Naive thymus-derived CD4-positive, alpha-beta T cell (primary cell): ENCODE data around the gene DPP8. TPM values are rescaled to one million over a fixed set of nuclear protein-coding genes. Genes with fewer than 3 reads are reported as not detected.
A peak's percentile ranks its signal among the peaks of the same experiment; 100 is the strongest.

Source experiments
- ATAC-seq: fragments of 150-1000 bp; cut with Tn5 transposase; 2 replicates; pipeline ENCODE4 v1.10.0; 2021; ENCODE audit warnings: mild to moderate bottlenecking, moderate library complexity
- CTCF ChIA-PET: fragments of 350-600 bp; sonication (Branson Sonifier 250); formaldehyde crosslinking; loops from one replicate; lab custom pipeline; 2021; ENCODE audit warnings: antibody characterized with exemption; lab: Charles Lee
- POLR2A ChIA-PET: fragments of 350-600 bp; sonication (Branson Sonifier 250); formaldehyde crosslinking; loops from one replicate; lab custom pipeline; 2021; ENCODE audit warnings: antibody characterized with exemption, inconsistent platforms; lab: Charles Lee
- DNase-seq, 9 donors: peaks; one replicate each; pipeline versions ENCODE4 v3.0.0 to v3.0.0-alpha.2; 2020 to 2022; ENCODE audit warnings: mixed read lengths in 1 of 9
- H3K27ac ChIP-seq: one replicate; pipeline ENCODE4 v1.7.0; 2013; ENCODE audit warnings: mild to moderate bottlenecking, low read depth, low read length, moderate library complexity
- H3K27me3 ChIP-seq, 2 donors: one replicate each; pipeline ENCODE4 v1.7.0; 2013; ENCODE audit warnings: low read length in 2 of 2, mild to moderate bottlenecking in 2 of 2, moderate library complexity in 2 of 2; ENCODE audit not compliant: control insufficient read depth in 2 of 2, insufficient read depth in 2 of 2
- H3K36me3 ChIP-seq, 3 experiments: 1 replicate in 2 of 3; 2 replicates in 1 of 3; pipeline ENCODE4 v1.7.0; 2013; ENCODE audit warnings: low read length in 3 of 3, mild to moderate bottlenecking in 3 of 3, moderate library complexity in 1 of 3; ENCODE audit not compliant: insufficient read depth in 3 of 3, control insufficient read depth in 2 of 3
- H3K4me1 ChIP-seq, 2 donors: one replicate each; pipeline ENCODE4 v1.7.0; 2013; ENCODE audit warnings: low read length in 2 of 2, mild to moderate bottlenecking in 2 of 2, moderate library complexity in 1 of 2; ENCODE audit not compliant: control insufficient read depth in 2 of 2, insufficient read depth in 2 of 2
- H3K4me3 ChIP-seq: 2 replicates; pipeline ENCODE4 v1.7.0; 2013; ENCODE audit warnings: mild to moderate bottlenecking, low read length
- H3K9me3 ChIP-seq, 3 experiments: 1 replicate in 2 of 3; 2 replicates in 1 of 3; pipeline ENCODE4 v1.7.0; 2013; ENCODE audit warnings: low read length in 3 of 3; ENCODE audit not compliant: control insufficient read depth in 2 of 3
- H3K27ac Mint-ChIP-seq, 9 donors: one replicate each; pipeline ENCODE4 v1.8.0; 2020 to 2022; ENCODE audit warnings: mixed read lengths in 9 of 9, mild to moderate bottlenecking in 8 of 9, moderate library complexity in 5 of 9, inconsistent platforms in 2 of 9
- H3K27me3 Mint-ChIP-seq, 5 donors: one replicate each; pipeline ENCODE4 v1.8.0; 2021 to 2022; ENCODE audit warnings: mixed read lengths in 5 of 5, mild to moderate bottlenecking in 1 of 5
- H3K36me3 Mint-ChIP-seq, 5 donors: one replicate each; pipeline ENCODE4 v1.8.0; 2020 to 2022; ENCODE audit warnings: mixed read lengths in 5 of 5, mild to moderate bottlenecking in 3 of 5, inconsistent platforms in 1 of 5
- H3K4me1 Mint-ChIP-seq, 7 donors: one replicate each; pipeline ENCODE4 v1.8.0; 2020 to 2022; ENCODE audit warnings: mixed read lengths in 7 of 7, mild to moderate bottlenecking in 3 of 7, inconsistent platforms in 1 of 7
- H3K4me3 Mint-ChIP-seq, 10 donors: one replicate each; pipeline ENCODE4 v1.8.0; 2020 to 2022; ENCODE audit warnings: mild to moderate bottlenecking in 10 of 10, mixed read lengths in 10 of 10, moderate library complexity in 6 of 10, inconsistent platforms in 2 of 10
- H3K9me3 Mint-ChIP-seq, 11 donors: one replicate each; pipeline ENCODE4 v1.8.0; 2020 to 2022; ENCODE audit warnings: mixed read lengths in 11 of 11, mild to moderate bottlenecking in 4 of 11, inconsistent platforms in 1 of 11, moderate library complexity in 1 of 11
- intact Hi-C, 2 donors: fragments of 100-400 bp; cut with micrococcal nuclease; formaldehyde crosslinking; loops; one replicate each; pipeline ENCODE4 v1.15.1; 2023
- polyA plus RNA-seq, 2 donors: library from polyadenylated mRNA; unstranded; fragments of 300-500 nt; fragmentation: Illumina TruSeq; gene quantifications; one replicate each; pipeline ENCODE4 v1.2.3, GENCODE V29; 2021
- total RNA-seq, 6 experiments: library from RNA in 5 of 6; stranded (reverse) in 5 of 6; gene quantifications; 1 replicate in 5 of 6; 2 replicates in 1 of 6; pipeline ENCODE4 v1.2.3 and lab custom pipeline; 2021 to 2026

Gene DPP8
- total RNA-seq: 10 to 100 TPM; 38.4 to 54.6 (median 40.8) TPM
- 10 to 100 TPM; 40.2 to 48.3 TPM for polyA plus RNA-seq
- 72.1 reads per million, percentile 78 among the genes with 10 or more reads in this experiment for total RNA-seq (lab: John Stamatoyannopoulos, UW)

DNA sequence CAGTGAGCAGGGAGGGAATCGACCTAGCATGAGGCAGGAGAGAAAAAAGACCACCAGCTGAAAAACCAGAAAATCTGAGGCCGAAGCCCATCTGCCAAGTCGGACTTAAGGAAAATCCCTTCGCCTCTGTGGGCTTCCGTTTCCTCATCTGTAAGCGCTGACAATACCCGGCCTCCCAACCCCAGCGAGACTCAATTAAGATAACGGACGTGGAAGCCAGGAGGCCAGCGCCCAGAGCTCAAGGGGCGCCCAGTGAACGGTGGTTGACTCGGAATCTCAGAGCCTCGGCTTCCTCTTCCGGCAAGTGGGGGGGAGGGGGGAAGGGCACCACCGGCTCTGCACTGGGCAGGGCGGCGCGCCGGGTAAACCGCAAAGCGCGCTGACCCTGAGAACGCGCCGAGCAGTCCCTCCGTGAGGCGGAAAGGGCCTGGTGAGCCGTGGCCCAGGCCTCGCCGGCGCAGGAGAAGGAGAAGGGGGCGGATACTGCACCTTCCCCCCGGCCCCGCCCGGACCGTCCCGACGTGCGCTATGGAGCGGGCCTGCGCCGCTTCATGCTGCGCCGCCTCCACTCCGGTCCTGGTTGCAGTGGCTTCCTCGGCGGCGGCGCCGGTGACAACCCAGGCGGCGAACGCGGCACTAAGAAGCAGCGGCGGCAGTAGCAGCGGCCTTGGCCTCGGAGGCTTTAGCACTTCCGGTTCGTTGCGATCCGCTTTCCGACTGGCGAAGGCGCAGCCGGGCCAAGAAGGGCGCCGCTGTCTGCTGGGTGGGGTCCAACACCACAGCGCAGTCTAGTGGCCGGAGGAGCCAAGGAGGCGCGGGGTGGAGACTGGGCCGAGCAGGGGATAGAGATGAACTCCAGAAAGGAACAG lies at the start of gene DPP8:
Gene DPP8 (minus strand): TSS at position 693 of the 869 bp plus-strand sequence. CDS start 5,136 bp downstream, outside the sequence.
- ChIA-PET CTCF (interaction anchor here (0.6 to 0.9 kb wide), 2 partner anchors 13 to 982 kb away, joined by 3 to 4 read pairs; partner anchors contain the start of gene HACD3), POLR2A (interaction anchor here (0.6 to 1.7 kb wide), 10 partner anchors 8 to 365 kb away, joined by 3 to 22 read pairs (median 3); partner anchors contain the start of genes HACD3 and RAB11A)
- Mint-ChIP-seq H3K4me1 (peaks cover 30 to 51% (median 44%) of the 10 kb centered on the region in 7 donors), H3K27me3 (no peaks in the 10 kb centered on the region), H3K4me3 (peak within 1 kb of the TSS; percentile 93 to 100 (median 96)), H3K9me3 (peaks cover 0 to 3% (median 0%) of the 10 kb centered on the region in 11 donors), H3K27ac (peak within 1 kb of the TSS; percentile 86 to 99 (median 94)), H3K36me3 (peaks cover 0 to 7% (median 5%) of the 10 kb centered on the region in 5 donors)
- peak within 1 kb of the TSS; percentile 75 for H3K4me3 ChIP-seq
- no peaks in the 10 kb centered on the region for H3K9me3 ChIP-seq
- peak within 1 kb of the TSS; percentile 83 for H3K27ac ChIP-seq
- no peaks in the 10 kb centered on the region for H3K27me3 ChIP-seq
- intact Hi-C loops: loop anchor here (1.0 to 2.0 kb wide), 7 partner anchors 13 to 839 kb away; partner anchors contain the start of genes HACD3 (in 2 of the 2), INTS14 (in 2 of the 2), RAB11A (in 2 of the 2) and CLPX (in 1 of the 2)
- peak; percentile 98 for ATAC-seq
- DNase-seq: peak; percentile 88 to 96 (median 92)
- peaks cover 0 to 18% (median 5%) of the 10 kb centered on the region in 3 experiments for H3K36me3 ChIP-seq
- H3K4me1 ChIP-seq: peaks cover 22 to 25% of the 10 kb centered on the region in 2 donors

DNA sequence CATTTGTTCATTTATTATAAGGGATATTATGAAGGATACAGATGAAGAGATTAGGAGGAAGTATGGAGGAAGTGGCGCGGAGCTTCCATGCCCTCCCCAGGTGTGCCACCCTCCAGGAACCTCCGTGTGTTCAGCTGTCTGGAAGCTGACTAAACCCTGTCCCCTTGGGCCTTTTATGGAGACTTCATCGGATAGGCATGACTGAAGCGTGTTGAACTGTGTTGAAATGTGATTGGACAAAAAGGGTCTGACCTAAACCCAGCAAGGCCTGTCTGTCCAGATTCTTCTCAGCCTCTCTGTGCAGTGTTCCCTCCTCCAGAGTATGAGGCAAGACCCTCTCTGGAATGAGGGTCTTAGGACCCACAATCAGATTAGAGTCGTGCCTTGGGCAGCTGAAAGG lies 44.4 kb upstream of the DPP8 start:
- H3K4me3 ChIP-seq: no peak overlapping the region
- ATAC-seq: no peak
- peaks cover 0 to 67% (median 4%) of the 10 kb centered on the region in 3 experiments for H3K36me3 ChIP-seq
- intact Hi-C loops: no loop called here
- POLR2A ChIA-PET: interaction anchor here (0.6 kb wide), 1 partner anchor 1225 kb away, joined by 3 read pairs; no protein-coding TSS in a partner anchor
- H3K4me1 Mint-ChIP-seq: no peaks in the 10 kb centered on the region
- no peak overlapping the region for H3K27ac ChIP-seq
- H3K27me3 Mint-ChIP-seq: no peaks in the 10 kb centered on the region
- CTCF ChIA-PET: no interaction called here
- no peaks in the 10 kb centered on the region for H3K9me3 Mint-ChIP-seq
- H3K4me3 Mint-ChIP-seq: no peak overlapping the region
- H3K9me3 ChIP-seq: no peaks in the 10 kb centered on the region
- DNase-seq: no peak
- peaks cover 13 to 76% (median 39%) of the 10 kb centered on the region in 5 donors for H3K36me3 Mint-ChIP-seq
- H3K27ac Mint-ChIP-seq: peak overlapping the region in 2 of 9 donors; percentile 22 to 46
- H3K27me3 ChIP-seq: no peaks in the 10 kb centered on the region
- H3K4me1 ChIP-seq: no peaks in the 10 kb centered on the region

DNA sequence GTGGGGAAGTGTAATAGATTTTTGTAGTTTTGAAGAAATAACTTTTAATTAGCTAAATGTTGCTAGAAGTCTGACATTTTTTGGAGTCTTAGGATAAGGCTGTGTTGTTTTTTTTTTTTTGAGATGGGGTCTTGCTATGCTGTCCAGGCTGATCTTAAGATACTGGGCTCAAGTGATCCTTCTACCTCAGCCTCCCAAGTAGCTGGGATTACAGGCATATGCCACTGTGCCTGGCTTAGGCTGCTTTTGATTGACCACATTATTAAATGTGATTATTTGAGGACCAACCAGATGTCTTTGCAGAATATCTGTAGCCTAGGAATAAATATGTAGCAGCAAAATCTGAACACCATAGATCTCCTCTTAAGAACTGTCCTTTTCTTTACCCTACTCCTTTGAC lies 42.5 kb upstream of the DPP8 start:
- Histone ChIP-seq H3K9me3 (no peaks in the 10 kb centered on the region), H3K4me3 (no peak overlapping the region), H3K36me3 (peaks cover 0 to 78% (median 8%) of the 10 kb centered on the region in 3 experiments), H3K27ac (no peak overlapping the region), H3K27me3 (no peaks in the 10 kb centered on the region), H3K4me1 (no peaks in the 10 kb centered on the region)
- intact Hi-C loops: no loop called here
- no peak for ATAC-seq
- no peak for DNase-seq
- Mint-ChIP-seq H3K4me3 (no peak overlapping the region), H3K27me3 (no peaks in the 10 kb centered on the region), H3K27ac (no peak overlapping the region), H3K36me3 (peaks cover 18 to 72% (median 42%) of the 10 kb centered on the region in 5 donors), H3K4me1 (no peaks in the 10 kb centered on the region), H3K9me3 (no peaks in the 10 kb centered on the region)
- POLR2A ChIA-PET: no interaction called here
- CTCF ChIA-PET: no interaction called here

DNA sequence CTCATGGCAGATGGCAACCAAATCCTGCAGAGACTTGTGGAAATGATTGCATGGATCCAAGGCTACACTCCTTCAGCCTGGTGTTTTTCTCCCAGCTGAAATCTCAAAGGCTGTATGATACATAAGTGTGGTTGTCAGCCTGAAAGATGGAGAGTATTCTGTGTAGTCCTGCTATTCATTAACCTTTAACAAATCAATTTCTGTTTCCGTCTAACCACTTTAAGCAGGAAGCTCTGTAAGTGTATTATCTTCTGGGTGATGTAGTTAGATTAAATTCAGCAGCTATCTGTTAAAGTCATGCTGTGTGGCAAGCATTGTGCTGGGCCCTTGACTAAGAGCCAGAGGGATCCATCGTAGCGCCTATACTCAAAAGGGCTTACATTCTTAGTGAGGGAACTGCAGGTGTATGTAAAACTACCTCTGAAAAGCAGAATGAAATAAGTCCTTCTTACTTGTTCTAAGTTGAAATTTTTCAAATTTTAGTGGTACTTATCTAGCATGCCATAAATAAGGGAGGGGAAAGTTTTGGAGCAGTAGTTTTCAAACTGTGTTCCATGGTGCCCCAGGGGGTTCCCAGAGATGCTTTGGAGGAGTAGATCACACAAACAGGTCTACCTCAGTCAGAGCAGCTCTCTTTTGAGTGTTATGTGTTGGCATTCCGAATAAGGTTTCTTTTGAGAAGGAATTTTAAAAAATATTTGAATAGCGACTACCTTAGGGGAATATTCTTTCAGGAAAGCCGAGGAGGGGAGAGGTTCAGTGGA lies 41.7 kb upstream of the DPP8 start:
- Histone ChIP-seq H3K27me3 (no peaks in the 10 kb centered on the region), H3K4me3 (no peak overlapping the region), H3K9me3 (no peaks in the 10 kb centered on the region), H3K36me3 (peaks cover 0 to 71% (median 8%) of the 10 kb centered on the region in 3 experiments), H3K27ac (no peak overlapping the region), H3K4me1 (no peaks in the 10 kb centered on the region)
- DNase-seq: no peak
- CTCF ChIA-PET: interaction anchor here (0.5 kb wide), 1 partner anchor 275 kb away, joined by 7 read pairs; no protein-coding TSS in a partner anchor
- no peaks in the 10 kb centered on the region for H3K9me3 Mint-ChIP-seq
- no peaks in the 10 kb centered on the region for H3K4me1 Mint-ChIP-seq
- POLR2A ChIA-PET: no interaction called here
- H3K36me3 Mint-ChIP-seq: peaks cover 15 to 66% (median 36%) of the 10 kb centered on the region in 5 donors
- no peaks in the 10 kb centered on the region for H3K27me3 Mint-ChIP-seq
- peak overlapping the region in 1 of 9 donors; percentile 46 for H3K27ac Mint-ChIP-seq
- intact Hi-C loops: no loop called here
- no peak overlapping the region for H3K4me3 Mint-ChIP-seq
- ATAC-seq: no peak

DNA sequence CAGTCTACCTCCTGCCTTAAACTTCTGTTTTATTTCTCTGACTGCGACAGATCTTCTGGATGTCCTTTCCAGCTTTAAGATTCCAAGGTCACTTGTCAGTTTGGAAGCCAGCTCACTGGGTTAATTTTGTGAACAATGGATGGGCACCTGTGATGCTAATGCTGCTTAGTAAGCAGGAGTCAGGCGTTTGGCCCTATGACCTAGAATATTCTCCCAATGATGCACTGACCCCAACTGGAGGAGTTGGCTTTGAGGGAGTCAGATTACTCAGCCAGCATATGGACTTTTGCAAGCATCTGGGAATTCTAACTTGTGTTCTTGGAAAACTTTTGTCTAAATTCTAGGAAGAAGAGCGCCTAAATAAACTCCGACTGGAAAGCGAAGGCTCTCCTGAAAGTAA lies 40.8 kb upstream of the DPP8 start:
- H3K4me1 Mint-ChIP-seq: no peaks in the 10 kb centered on the region
- peaks cover 0 to 74% (median 8%) of the 10 kb centered on the region in 3 experiments for H3K36me3 ChIP-seq
- H3K9me3 Mint-ChIP-seq: no peaks in the 10 kb centered on the region
- POLR2A ChIA-PET: no interaction called here
- H3K27me3 Mint-ChIP-seq: no peaks in the 10 kb centered on the region
- DNase-seq: no peak
- no peaks in the 10 kb centered on the region for H3K9me3 ChIP-seq
- H3K27me3 ChIP-seq: no peaks in the 10 kb centered on the region
- ATAC-seq: no peak
- H3K4me1 ChIP-seq: no peaks in the 10 kb centered on the region
- intact Hi-C loops: no loop called here
- CTCF ChIA-PET: interaction anchor here (0.5 kb wide), 1 partner anchor 276 kb away, joined by 7 read pairs; no protein-coding TSS in a partner anchor
- no peak overlapping the region for H3K27ac Mint-ChIP-seq
- no peak overlapping the region for H3K4me3 Mint-ChIP-seq
- H3K36me3 Mint-ChIP-seq: peaks cover 16 to 66% (median 39%) of the 10 kb centered on the region in 5 donors
- H3K27ac ChIP-seq: no peak overlapping the region
- no peak overlapping the region for H3K4me3 ChIP-seq

DNA sequence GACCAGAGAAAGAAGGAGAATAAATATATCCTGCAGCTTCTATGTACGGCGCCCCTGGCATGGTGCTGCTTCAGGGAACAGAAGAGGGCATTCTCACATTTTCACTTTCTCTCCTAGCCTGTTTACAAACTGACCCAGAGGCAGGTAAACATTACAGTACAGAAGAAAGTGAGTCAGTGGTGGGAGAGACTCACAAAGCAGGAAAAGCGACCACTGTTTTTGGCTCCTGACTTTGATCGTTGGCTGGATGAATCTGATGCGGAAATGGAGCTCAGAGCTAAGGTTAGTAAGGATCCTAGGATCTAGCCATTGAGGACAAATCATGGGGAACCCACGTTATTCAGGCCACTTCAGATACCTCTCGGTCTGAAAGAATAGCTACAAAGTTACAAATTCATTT lies 39.1 kb upstream of the DPP8 start:
- Mint-ChIP-seq H3K9me3 (no peaks in the 10 kb centered on the region), H3K27me3 (no peaks in the 10 kb centered on the region), H3K27ac (no peak overlapping the region), H3K4me3 (no peak overlapping the region), H3K4me1 (no peaks in the 10 kb centered on the region), H3K36me3 (peaks cover 14 to 57% (median 28%) of the 10 kb centered on the region in 5 donors)
- POLR2A ChIA-PET: interaction anchor here (0.6 kb wide), 1 partner anchor 10 kb away, joined by 3 read pairs; no protein-coding TSS in a partner anchor
- Histone ChIP-seq H3K27me3 (no peaks in the 10 kb centered on the region), H3K27ac (no peak overlapping the region), H3K4me3 (no peak overlapping the region), H3K36me3 (peaks cover 0 to 60% (median 8%) of the 10 kb centered on the region in 3 experiments), H3K9me3 (no peaks in the 10 kb centered on the region), H3K4me1 (no peaks in the 10 kb centered on the region)
- intact Hi-C loops: no loop called here
- ATAC-seq (no peak), DNase-seq (no peak)
- CTCF ChIA-PET: no interaction called here
